ENCODE results near the gene BRF1. TPM values are rescaled to one million over a fixed set of nuclear protein-coding genes. Genes with fewer than 3 reads are reported as not detected.

BRF1 gene
- total and polyA plus RNA-seq, 2 of the 13 experiments (the other 11 are each of a cell fraction or from before 2014, with no cell fraction given) = 5.1 to 11.0 TPM

- no peak for TF ChIP-seq ZNF350 (CRISPR knock-in tag; IDR thresholded peaks at IDR 0.05; ENCODE audit: borderline replicate concordance, low read depth)
- TF ChIP-seq CC2D1A (CRISPR knock-in tag; IDR thresholded peaks at IDR 0.05) = no peak
- peak; percentile 41; the same call in 1 of the 2 replicates for TF ChIP-seq ZNF891 (CRISPR knock-in tag; IDR thresholded peaks at IDR 0.05)
- TF ChIP-seq ZNF850 (CRISPR knock-in tag; conservative IDR thresholded peaks at IDR 0.05) = no peak
- TF ChIP-seq KMT2A (CRISPR knock-in tag; IDR thresholded peaks at IDR 0.05) = no peak
- TF ChIP-seq CENPT (CRISPR knock-in tag; IDR thresholded peaks at IDR 0.05; ENCODE audit: low read depth) = no peak
- TF ChIP-seq MXD1 (CRISPR knock-in tag; IDR thresholded peaks at IDR 0.05) = peak; percentile 35; the same call in 1 of the 2 replicates
- TF ChIP-seq ATF7-NPFF (CRISPR knock-in tag; IDR thresholded peaks at IDR 0.05; ENCODE audit: low read depth) = 0 out of 2 replicates have a peak, but pooled peaks have one; percentile 23
- no peak for TF ChIP-seq ZNF496 (CRISPR knock-in tag; IDR thresholded peaks at IDR 0.05; ENCODE audit: insufficient replicate concordance)
- TF ChIP-seq ZNF280B (CRISPR knock-in tag; IDR thresholded peaks at IDR 0.05; ENCODE audit: borderline replicate concordance) = peak; percentile 32; the same call in 1 of the 2 replicates
- no peak for TF ChIP-seq PBX3 (CRISPR knock-in tag; IDR thresholded peaks at IDR 0.05; ENCODE audit: borderline replicate concordance)
- no peak for TF ChIP-seq ZNF740 (CRISPR knock-in tag; IDR thresholded peaks at IDR 0.05)
- no peak for TF ChIP-seq ZNF790 (CRISPR knock-in tag; IDR thresholded peaks at IDR 0.05; ENCODE audit: borderline replicate concordance)
- peak; percentile 11; the same call in 1 of the 2 replicates for TF ChIP-seq GPN1 (CRISPR knock-in tag; IDR thresholded peaks at IDR 0.05; ENCODE audit: borderline replicate concordance)
- peak; percentile 75 for TF ChIP-seq ZNF7 (CRISPR knock-in tag; IDR thresholded peaks at IDR 0.05)
- 0 out of 2 replicates have a peak, but pooled peaks have one; percentile 40 for TF ChIP-seq REL (CRISPR knock-in tag; conservative IDR thresholded peaks at IDR 0.05)
- TF ChIP-seq SMAD3 (CRISPR knock-in tag; IDR thresholded peaks at IDR 0.05) = no peak
- TF ChIP-seq SNAPC2 (CRISPR knock-in tag; IDR thresholded peaks at IDR 0.05) = no peak
- no peak for TF ChIP-seq ZNF556 (CRISPR knock-in tag; IDR thresholded peaks at IDR 0.05; ENCODE audit: borderline replicate concordance)
- TF ChIP-seq SPEN (CRISPR knock-in tag; IDR thresholded peaks at IDR 0.05; ENCODE audit: low read depth) = no peak
- no peak for TF ChIP-seq POGZ (CRISPR knock-in tag; IDR thresholded peaks at IDR 0.05)
- no peak for TF ChIP-seq SIX1 (CRISPR knock-in tag; IDR thresholded peaks at IDR 0.05; ENCODE audit: borderline replicate concordance)
- TF ChIP-seq ARID3A (IDR thresholded peaks at IDR 0.05; ENCODE audit: low read depth, low read length) = no peak
- TF ChIP-seq MIER3 (CRISPR knock-in tag; IDR thresholded peaks at IDR 0.05; ENCODE audit: borderline replicate concordance) = no peak
Measured at GRCh38 chr14:105299654-105300541, 903 bp downstream of the BRF1 start (continued).

All from HepG2 (cell line).